Fibroblast of skin of right quadriceps (primary cell): ENCODE measurements around the gene EVX2.

ENCODE experiments used
- DNase-seq: peaks from one replicate; pipeline ENCODE4 v3.0.0-alpha.2; 2013

Gene EVX2

DNA sequence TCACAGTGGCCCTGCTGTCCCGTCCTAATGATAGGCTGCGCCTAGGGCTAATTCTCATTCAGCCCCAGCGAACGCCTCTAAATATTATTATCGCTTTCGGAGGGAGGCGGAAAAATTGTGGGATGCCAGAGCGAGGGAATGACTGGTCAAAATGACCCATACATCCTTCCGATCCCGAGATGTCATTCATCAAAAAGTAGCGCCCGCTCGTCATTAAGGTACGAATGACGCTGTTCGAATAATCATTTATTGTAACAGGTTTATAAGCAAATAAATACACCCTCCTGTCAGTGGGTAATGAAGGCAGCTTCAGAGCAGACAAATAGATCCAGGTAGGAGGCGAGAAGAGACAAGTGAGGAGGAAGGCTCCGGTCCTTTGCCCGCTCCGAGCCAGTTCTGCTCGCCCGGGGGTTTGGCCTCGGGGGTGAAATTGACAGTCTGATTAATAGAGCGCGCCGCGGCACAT is at the start of gene EVX2:
Gene EVX2, minus strand, starts transcription at position 167 of the 466 bp plus-strand sequence. CDS start 186 bp downstream, outside the sequence.
- DNase-seq = no peak

DNA sequence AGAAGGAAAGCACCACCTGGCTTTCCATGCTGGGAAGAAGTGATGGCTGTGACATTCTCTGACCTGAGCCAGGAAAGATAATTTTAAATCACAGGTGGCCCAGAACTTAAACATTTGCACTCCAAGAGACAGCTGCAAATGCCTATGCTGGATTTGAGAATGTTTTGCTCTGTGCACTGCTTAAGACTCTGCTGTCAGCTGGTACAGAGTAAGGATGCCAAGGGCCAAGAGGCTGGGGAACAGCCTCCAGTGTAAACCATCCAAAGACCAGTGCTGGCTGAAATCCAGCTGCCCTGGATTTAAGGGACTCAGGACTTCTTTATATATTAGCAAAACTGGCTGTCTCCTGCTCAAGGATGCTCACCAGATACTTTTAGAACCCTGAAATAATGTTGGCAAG is 49.6 kb upstream of the EVX2 start:
- DNase-seq = no peak

DNA sequence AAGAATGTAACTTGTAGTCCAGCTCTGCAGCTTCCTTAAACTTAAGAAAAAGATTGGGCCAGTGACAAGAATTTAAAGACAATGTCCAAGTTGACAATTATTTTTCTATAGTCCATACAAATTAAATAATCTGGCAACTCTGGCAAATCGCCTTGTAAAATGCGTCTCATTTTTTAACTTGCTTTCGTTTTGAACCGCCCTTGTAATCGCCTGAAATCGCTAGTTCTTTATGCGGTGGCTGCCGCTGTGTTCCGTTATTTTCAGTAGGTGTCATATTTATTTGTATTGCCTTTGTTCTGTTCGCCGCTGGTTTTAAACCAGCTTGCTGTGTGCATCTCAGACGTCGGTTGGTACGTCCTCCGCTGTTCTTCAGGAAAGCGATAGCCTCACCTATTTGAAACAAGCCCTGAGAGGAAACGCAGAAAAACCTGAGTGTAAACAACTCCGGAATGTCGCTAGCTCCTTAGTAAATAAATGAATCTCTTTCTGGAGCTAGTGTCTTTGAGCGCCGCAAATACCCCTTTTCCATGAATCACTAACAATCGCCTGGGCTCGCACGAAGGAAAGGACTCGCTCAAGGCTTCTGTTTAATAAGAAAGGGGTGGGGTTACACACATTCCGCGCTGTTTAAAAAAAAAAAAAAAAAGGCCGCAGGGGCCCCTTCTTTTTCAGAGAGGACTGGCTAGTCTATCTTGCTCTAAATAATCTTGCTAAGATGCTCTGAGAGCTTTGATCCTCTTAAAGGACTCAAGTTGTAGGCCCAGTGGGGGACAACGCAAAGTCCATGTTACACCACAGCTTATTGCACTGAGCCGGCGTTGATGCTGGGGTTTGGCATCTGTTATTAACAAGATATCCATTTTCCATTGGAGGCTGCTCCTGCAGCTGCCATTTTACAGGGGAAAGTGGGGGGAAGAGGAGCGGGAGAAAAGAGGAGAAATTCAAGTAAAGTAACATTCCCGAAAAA is 48.7 kb upstream of the EVX2 start:
- DNase-seq = peak; percentile 82

DNA sequence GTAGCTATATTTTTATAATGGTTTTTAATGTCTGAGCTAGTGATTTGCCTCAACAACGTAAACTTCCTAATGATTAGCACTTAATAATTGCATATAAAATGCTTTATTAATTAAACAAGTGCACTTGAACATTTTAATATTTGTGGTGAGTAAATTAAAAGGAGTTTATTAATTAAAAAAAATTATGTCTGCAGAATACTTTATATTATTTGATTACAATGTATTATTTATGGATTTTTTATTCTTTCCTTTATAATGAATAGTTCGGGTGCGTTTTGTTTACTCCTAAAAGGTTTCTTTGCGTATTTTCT is 48.0 kb upstream of the EVX2 start:
- no peak for DNase-seq

DNA sequence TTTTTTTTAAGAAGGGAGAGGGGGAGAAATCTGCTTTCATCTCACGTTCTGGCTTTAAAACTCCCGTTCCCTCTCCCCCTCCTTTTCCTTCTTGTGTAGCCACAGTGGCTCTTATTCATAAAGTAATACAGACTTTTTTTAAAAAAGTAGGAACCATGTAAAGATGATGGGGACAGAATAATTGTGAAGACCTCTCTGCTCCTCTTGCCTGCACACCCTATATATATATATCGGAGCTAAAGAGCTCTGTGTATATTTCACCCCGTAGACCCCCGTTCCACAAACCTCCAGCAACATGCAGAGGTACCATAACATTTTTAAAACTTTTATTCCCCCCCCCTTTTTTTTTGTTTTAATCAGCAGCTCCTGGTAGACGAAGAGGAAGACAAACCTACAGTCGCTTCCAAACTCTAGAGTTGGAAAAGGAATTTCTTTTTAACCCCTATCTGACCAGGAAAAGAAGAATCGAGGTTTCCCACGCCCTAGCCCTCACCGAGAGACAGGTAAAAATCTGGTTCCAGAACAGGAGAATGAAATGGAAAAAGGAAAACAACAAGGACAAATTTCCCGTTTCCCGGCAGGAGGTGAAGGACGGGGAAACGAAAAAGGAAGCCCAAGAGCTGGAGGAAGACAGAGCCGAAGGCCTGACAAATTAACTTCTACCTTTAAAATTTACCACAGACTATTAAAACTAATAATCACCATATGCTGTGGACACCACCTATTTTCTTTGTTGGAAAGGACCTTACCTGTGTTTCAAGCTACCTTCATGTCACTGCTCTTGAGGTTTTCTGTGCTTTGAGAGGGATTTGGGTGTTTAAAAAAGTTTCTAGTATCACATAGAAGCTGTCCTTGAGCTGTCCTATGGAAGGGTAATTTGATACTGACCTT is 47.4 kb upstream of the EVX2 start:
- DNase-seq = no peak

DNA sequence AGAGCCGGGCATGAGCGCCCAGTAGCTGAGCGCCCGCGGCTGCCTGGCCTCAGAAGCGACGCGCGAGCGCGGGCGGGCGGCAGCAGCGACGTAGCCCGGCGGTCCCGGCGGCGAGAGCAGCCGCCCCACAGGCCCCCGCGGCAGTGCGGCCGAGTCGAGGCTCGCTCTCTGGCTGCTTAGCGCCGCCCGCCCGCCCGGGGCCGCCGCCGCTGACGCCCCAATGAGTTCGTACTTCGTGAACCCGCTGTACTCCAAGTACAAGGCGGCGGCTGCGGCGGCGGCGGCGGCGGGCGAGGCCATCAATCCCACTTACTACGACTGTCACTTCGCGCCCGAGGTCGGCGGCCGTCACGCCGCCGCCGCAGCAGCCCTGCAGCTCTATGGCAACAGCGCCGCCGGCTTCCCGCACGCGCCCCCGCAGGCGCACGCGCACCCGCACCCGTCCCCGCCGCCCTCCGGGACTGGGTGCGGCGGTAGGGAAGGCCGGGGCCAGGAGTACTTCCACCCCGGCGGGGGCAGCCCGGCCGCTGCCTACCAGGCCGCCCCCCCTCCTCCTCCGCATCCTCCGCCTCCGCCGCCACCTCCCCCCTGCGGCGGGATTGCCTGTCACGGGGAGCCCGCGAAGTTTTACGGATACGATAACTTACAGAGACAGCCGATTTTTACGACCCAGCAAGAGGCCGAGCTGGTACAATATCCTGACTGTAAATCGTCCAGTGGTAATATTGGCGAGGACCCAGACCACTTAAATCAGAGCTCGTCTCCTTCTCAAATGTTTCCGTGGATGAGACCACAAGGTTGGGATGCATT is 46.6 kb upstream of the EVX2 start:
- DNase-seq = peak; percentile 98

DNA sequence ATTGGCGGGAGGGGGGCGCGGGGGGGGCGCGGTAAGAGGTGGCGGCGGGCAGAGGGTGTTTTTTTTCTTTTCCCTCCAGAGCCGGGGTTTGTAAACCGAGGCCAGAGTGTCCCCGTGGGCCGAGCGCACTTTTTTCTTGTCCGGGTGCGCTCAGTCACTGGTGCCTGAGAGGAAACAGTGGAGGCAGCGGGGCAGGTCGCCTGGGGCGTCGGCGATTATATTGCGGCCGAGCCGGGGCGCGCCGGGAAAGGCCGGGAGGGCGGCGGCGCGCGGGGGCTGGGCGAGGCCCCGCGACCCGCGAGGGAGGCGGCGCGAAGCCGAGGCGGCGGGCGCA is 46.0 kb upstream of the EVX2 start:
- DNase-seq = no peak

DNA sequence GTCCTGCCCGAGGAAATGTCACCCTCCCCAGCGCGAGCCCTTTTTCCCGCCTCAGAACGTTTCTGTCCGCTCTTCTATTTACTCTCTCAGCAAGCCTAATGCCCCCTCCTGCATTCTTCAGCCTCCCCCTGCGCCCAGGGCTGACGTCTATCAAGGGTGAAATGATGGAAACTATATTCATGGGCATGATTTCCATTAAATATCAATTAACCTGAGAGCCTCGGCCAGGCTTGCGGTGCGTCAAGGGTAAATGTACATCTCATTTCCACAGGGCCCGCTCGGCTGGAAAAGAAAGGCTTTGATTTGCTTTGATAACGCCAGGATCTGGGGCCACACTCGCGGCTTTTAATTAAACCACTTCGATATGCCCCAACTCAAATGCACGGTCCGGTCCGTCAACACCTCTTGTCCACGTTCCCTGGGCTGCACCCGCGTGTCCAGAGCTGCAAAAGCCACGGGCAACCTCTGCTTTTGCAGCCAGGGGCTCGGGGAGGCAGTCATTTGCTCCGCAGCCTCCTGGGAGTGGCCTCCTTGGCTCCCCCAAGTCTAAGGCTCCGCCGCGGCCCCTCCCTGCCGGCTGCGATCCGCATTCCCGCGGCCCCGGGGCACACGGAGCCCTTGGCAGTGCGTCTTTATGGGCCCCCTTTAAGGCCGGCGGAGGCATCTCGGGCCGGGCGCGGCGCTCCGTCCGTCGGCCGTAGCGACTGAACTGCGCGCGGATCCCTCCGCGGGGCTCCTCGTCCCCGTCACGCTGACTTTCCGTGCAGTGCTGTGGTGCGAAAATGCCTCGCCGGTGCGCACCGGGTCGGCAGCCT is 45.4 kb upstream of the EVX2 start, which contains the start of gene HOXD8:
Gene HOXD8, plus strand, starts transcription at position 724 of the 815 bp plus-strand sequence. CDS start 662 bp downstream, outside the sequence.
- DNase-seq = peak; percentile 95

DNA sequence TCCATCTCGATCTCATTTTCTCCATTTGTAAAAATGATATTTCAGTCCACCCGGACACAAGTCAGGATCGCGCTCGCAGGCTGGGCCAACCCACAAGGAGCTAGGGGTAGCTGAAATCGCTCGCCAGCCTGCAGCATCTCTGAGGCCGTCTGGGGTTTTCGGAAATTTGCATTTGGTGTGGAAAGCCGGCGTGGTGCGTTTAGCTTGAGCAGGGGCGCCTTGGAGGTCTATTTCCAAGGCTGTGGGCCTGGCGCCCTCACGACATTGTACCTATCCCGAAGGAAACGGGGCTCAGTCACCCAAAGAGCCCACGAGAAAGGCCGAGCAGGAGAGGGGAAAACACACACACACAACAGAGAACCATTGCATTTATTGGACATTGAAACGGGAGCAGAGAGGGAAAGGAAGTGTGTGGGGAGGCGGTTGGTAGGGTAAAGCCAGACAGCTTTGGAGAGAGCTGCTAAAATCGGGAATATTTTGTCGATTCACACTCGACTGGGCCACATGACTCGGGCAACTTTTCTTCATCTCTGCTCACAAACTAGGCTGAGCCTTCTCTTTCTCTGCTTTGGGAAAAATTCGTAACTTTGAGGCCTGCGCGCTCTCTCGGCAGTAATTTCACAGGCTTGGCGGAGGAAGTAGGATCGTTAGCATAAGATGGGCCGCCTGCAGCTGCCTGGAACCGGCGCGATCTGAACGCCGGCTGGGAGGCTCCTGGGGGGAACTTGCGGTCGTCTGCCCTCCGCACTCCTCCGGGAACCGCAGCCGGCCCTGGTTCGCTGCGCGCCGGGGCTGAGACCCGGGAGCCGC is 44.6 kb upstream of the EVX2 start:
- DNase-seq = peak; percentile 63

DNA sequence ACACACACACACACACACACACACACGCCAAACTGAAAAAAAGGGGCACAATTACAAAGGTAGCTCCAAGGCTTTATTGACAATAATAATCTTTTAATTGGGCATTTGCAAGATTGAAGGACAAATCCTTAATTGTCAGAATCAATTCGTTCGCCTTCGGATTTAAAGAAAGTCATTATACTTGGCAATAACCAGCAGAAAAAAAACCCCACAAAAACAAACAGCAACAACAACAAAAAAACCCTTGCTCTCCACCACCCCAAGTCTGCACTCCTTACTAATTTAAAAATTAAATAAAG is 44.0 kb upstream of the EVX2 start:
- no peak for DNase-seq

DNA sequence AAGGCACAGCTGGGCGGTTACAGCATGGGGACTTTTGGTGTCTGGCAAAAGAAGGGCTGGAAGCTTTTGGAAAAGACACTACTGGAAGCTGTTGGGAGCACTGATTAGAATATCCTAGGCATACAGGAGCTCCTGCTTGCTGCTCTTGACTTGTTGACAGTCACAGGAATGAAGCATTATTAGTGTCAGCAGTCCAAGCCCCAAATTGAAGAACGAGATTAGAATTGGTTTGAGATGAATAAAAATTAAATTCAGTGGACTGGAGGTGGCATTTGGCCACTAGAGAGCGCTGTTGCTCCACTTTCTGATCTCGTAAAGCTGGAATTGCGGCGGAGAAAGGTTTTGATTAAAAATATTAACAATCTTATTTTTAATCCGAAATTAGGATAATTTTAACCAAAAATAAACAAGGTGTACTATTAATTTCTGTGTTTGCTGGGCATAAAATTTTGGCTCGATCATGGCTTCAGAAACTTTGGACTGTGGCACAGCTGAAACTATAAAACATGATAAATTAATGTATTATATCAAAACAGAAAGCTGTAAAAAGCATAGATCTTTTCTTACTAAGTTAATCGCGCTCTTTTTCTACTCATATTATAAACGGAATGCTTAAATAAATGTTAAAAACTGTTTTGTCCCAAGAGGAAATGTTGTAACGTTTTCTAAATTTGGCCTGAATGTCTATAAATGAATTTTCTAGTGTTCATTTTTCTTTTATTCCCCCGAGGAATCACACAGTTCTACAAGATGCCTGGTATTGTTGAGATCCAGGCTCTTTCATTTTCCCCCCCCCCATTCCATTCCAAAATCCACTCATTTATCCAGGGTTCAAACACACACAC is 43.4 kb upstream of the EVX2 start:
- DNase-seq = peak; percentile 75

DNA sequence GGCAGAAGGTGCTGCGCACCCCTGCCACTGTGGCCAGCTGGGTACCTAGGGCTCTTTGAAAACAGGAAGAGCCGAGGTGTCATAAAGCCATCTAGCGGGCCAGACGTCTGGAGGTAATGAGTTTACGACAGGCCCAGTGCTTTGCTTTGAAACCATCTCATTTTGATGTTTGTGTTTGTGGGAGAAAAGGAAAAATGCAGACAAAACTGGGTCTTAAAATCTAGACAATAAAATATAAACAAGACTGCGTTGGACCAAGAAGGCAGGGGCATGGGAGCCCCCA is 42.0 kb upstream of the EVX2 start:
- no peak for DNase-seq

DNA sequence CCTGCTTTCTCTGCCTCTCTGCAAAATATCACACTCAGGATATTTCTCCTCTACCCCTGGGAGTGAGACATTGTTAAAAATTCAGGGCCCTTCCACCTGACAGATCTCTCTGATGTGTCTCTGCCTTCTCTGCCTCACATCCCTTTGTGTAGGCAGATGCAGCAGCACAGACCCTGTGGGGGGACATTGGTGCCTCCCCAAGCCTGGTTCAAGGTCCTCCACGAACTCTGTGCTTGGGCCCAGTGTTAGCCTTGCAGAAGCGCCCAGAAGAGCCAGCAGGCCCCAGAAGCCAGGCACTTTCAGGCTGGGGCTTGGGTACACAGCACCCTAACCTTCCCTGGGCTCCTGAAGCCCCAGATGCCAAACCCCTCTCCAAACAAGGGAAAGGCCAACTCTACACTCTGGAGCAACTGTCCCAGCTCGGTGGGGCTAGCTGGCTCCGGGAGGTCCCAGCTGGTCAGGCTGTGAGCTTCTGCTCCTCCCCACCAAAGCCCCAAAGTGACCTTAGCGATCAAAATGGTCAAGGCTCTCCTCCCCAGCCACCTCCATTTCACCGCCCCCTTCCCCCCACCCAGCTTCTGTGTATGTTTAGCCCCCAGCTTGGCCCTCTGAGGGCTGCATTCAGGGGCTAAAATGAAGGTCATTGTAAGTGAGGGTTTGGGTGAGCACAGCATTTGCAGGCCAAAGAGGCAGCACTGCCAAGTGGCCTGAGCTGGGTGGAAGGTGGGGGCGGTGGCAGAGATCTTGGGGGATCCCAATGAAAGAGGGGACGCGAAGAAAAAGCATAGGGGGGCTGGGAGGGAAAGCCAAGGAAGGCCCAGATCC is 41.4 kb upstream of the EVX2 start:
- DNase-seq = no peak

DNA sequence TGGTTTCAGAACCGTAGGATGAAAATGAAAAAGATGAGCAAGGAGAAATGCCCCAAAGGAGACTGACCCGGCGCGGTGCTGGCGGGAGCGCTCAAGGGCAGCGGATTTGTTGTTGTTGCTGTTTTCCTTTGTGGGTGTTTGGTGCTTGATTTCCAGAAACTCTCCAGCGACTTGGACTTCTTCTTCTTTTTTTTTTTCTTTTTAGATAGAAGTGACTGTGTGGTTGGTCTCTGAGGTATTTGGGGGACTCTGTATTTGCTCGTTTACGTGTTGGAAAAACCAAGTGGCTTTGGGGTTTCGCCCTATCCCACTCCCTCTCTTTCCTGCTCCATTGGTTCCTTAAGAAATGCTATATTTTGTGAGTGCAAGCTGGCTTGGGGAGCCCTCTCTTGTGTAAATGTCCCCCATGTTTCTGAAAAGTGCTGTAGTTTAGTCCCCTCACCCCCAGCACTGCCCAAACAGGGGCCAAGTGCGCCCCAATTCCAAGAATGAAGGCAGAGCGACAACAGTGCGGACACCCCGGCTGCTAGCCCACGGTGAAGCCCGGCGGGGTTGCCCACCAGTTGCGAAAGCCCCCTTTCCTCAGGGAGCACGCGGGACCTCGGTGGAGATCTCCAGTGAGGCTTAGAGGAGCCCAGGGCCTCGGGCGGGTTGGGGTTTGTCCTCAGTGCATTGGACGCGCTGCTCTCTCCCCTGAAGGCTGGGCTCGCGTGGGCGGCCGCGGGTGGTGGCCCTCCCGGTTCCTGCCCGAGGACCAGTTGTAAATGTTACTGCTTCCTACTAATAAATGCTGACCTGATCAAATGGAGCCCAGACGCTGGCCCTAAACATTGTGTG is 40.6 kb upstream of the EVX2 start:
- no peak for DNase-seq

DNA sequence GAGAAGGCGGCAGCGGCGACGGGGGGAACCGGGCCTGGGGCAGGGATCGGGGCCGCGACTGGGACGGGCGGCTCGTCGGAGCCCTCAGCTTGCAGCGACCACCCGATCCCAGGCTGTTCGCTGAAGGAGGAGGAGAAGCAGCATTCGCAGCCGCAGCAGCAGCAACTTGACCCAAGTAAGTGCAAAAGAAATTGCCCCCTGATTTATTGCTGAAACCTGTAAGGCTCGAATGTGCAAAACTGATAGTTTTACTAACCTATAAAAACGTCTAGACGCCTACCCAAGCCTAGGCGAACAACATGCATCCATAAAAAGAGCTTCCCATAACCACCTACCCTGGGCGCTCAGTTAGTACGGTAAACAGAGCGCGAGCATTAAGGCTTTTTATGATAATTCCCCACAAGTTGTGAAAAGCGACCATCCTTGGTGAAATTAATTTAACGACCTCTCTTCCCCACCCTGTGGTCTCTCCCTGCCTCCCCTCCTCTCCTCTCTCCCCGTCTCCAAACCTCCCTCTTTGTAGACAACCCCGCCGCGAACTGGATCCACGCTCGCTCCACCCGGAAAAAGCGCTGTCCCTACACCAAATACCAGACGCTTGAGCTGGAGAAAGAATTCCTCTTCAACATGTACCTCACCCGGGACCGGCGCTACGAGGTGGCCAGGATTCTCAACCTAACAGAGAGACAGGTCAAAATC is 39.8 kb upstream of the EVX2 start:
- DNase-seq = no peak

DNA sequence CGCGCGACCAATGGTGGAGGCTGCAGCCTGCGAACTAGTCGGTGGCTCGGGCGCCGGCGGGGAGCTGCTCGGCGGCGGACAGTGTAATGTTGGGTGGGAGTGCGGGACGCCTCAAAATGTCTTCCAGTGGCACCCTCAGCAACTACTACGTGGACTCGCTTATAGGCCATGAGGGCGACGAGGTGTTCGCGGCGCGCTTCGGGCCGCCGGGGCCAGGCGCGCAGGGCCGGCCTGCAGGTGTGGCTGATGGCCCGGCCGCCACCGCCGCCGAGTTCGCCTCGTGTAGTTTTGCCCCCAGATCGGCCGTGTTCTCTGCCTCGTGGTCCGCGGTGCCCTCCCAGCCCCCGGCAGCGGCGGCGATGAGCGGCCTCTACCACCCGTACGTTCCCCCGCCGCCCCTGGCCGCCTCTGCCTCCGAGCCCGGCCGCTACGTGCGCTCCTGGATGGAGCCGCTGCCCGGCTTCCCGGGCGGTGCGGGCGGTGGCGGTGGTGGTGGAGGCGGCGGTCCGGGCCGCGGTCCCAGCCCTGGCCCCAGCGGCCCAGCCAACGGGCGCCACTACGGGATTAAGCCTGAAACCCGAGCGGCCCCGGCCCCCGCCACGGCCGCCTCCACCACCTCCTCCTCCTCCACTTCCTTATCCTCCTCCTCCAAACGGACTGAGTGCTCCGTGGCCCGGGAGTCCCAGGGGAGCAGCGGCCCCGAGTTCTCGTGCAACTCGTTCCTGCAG is 39.1 kb upstream of the EVX2 start, which contains the start of gene HOXD9:
Gene HOXD9, plus strand, starts transcription at position 37 of the 728 bp plus-strand sequence. Its CDS starts 50 bp downstream, at position 87.
- DNase-seq = no peak

DNA sequence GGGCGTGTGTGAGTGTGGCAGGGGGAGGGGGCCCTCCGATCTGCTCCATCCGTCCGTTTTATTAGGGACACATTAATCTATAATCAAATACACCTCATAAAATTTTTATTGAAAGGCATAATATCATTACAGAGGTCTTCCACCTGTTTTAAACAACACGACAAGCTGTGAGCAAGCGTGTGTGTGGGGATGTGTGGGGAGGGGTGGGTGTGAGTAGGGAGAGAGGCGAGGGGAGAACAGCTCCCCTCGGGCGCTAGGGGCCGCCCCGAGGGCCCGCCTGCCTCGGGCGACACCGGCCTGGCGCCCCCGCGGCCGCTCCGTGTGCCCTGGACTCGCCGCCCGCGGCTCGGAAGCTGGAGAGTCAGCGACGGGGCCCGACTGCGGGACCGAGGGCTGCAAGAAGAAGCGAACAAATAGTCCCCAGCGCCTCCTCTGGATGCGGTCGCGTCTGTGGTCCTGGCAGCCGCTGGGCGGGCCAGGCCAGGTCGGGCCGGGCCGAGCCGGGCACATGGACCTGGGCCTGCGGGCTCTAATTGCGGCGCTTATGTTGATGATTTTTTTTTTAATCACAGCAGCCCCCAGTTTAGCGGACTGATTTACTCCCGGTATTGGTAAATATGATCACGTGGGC is 38.4 kb upstream of the EVX2 start:
- DNase-seq = peak; percentile 88
